PC-3 (cell line): ENCODE measurements around the gene GMDS.

Source experiments
- EZH2 ChIP-seq: fragments of 300-600 bp; sonication (generic); IDR thresholded peaks from one replicate; pipeline ENCODE4 v1.6.1; 2017; ENCODE audit warnings: antibody characterized with exemption, mild to moderate bottlenecking, low read length; ENCODE audit not compliant: unreplicated experiment
- TF ChIP-seq, protein P1 (sequence below): fragments of 300-600 bp; sonication (generic); conservative IDR thresholded peaks from 2 replicates; pipeline ENCODE4 v1.5.1; 2017; ENCODE audit warnings: antibody characterized with exemption, low read depth, mild to moderate bottlenecking, low read length

DNA sequence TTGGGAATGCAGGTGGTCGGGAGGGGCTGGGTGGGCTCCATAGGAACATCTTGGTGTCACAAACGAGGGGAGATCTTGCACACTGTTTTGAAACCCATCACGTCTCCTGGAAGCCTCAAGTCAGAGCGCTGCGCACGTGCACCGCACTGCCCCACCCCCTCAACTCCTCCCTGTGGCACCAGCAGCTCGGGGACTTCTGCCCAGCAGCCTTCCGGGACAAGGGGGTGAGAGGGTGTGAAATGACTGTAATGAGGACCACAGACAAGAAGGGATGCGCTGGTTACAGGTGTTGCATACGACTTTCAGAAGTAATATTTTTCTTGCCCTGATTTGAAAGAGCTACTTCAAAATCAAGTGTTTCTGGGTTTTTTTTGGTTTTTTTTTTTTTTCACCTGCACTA lies 575.4 kb downstream of the GMDS start:
- TF ChIP-seq, protein P1, sequence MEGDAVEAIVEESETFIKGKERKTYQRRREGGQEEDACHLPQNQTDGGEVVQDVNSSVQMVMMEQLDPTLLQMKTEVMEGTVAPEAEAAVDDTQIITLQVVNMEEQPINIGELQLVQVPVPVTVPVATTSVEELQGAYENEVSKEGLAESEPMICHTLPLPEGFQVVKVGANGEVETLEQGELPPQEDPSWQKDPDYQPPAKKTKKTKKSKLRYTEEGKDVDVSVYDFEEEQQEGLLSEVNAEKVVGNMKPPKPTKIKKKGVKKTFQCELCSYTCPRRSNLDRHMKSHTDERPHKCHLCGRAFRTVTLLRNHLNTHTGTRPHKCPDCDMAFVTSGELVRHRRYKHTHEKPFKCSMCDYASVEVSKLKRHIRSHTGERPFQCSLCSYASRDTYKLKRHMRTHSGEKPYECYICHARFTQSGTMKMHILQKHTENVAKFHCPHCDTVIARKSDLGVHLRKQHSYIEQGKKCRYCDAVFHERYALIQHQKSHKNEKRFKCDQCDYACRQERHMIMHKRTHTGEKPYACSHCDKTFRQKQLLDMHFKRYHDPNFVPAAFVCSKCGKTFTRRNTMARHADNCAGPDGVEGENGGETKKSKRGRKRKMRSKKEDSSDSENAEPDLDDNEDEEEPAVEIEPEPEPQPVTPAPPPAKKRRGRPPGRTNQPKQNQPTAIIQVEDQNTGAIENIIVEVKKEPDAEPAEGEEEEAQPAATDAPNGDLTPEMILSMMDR = no peak
- no peak for TF ChIP-seq EZH2
